PFSK-1 (cell line): ENCODE results near the gene TGFBRAP1.

Experiments used
- FOXP2 ChIP-seq: optimal IDR thresholded peaks from 2 replicates; pipeline ENCODE3; 2011; ENCODE audit warnings: borderline replicate concordance, control low read depth, inconsistent platforms; ENCODE audit not compliant: insufficient read depth; ENCODE audit errors: extremely low read length, extremely low read depth
- POLR2AphosphoS5 ChIP-seq: IDR thresholded peaks from 2 replicates; pipeline ENCODE4 v1.6.1; 2012; ENCODE audit warnings: low read depth, mild to moderate bottlenecking, control low read depth, low read length, moderate library complexity
- REST ChIP-seq, 2 experiments: IDR thresholded peaks; 2 replicates each; pipeline versions ENCODE4 v1.6.1 to v1.8.0; 2011 to 2012; ENCODE audit warnings: low read depth in 2 of 2, low read length in 2 of 2, control low read depth in 1 of 2, inconsistent platforms in 1 of 2, mild to moderate bottlenecking in 1 of 2, moderate library complexity in 1 of 2; ENCODE audit not compliant: insufficient read depth in 1 of 2
- SIN3A ChIP-seq: IDR thresholded peaks from 2 replicates; pipeline ENCODE4 v1.6.1; 2012; ENCODE audit warnings: mild to moderate bottlenecking, low read length, moderate library complexity, borderline replicate concordance; ENCODE audit not compliant: insufficient read depth
- TAF1 ChIP-seq: IDR thresholded peaks from 2 replicates; pipeline ENCODE4 v1.6.1; 2012; ENCODE audit warnings: low read length, control low read depth, borderline replicate concordance; ENCODE audit not compliant: insufficient read depth

The TGFBRAP1 gene

GRCh38 chr2:105376789-105377240 lies 47.3 kb upstream of the TGFBRAP1 start:
- TF ChIP-seq REST (IDR thresholded peaks at IDR 0.05; ENCODE audit: insufficient read depth in 1 of 2, low read depth in 2 of 2, low read length in 2 of 2), result no peak
- no peak for TF ChIP-seq POLR2AphosphoS5
- TF ChIP-seq FOXP2, result no peak
- no peak for TF ChIP-seq TAF1
- no peak for TF ChIP-seq SIN3A

GRCh38 chr2:105376010-105376409 lies 46.5 kb upstream of the TGFBRAP1 start:
- TF ChIP-seq FOXP2 (no peak), REST (IDR thresholded peaks at IDR 0.05; ENCODE audit: insufficient read depth in 1 of 2, low read depth in 2 of 2, low read length in 2 of 2) (no peak), SIN3A (no peak), TAF1 (no peak), POLR2AphosphoS5 (no peak)

GRCh38 chr2:105375001-105375561 lies 45.5 kb upstream of the TGFBRAP1 start:
- TF ChIP-seq REST (IDR thresholded peaks at IDR 0.05; ENCODE audit: insufficient read depth in 1 of 2, low read depth in 2 of 2, low read length in 2 of 2) (no peak), FOXP2 (no peak), SIN3A (no peak), POLR2AphosphoS5 (no peak), TAF1 (no peak)

- TF ChIP-seq POLR2AphosphoS5 (no peak), SIN3A (no peak), REST (IDR thresholded peaks at IDR 0.05; ENCODE audit: insufficient read depth in 1 of 2, low read depth in 2 of 2, low read length in 2 of 2) (no peak)
These were observed 44.4 kb upstream of the TGFBRAP1 start for GRCh38 chr2:105373895-105374401.

DNA sequence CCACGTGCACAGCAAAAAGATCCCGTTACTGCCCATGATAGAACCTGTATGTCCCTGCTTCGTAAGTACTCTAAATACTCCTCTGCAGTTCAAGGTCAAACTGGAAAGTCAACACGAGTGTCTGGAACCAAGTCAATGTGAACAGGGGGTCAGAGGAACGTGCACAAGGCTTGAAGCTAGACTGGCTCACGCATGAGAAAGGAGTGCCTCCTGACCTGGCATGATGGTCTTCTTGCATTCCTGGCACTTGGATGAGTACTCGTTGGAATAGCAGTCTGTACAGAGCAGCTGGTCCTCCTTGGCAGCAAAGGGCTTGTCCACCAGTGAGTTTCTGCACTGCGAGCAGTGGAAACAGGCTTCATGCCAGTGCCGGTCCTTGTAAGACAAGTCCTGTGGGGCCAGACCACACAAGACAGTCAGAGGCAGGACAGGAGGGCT lies 43.8 kb upstream of the TGFBRAP1 start:
- TF ChIP-seq POLR2AphosphoS5 (no peak), SIN3A (no peak), TAF1 (no peak), REST (IDR thresholded peaks at IDR 0.05; ENCODE audit: insufficient read depth in 1 of 2, low read depth in 2 of 2, low read length in 2 of 2) (no peak), FOXP2 (no peak)
